ENCODE measurements around the gene ALOXE3.
"Not testable (repeated sequence)": the region's sequence is repeated elsewhere in the genome, so short reads cannot be mapped to it uniquely, and the experiment has no call there.

ALOXE3 gene

GRCh38 chr17:8087952-8088230 lies 30.4 kb downstream of the ALOXE3 start:
- DNase-seq: no peak

- no peak for DNase-seq
These were observed 31.0 kb downstream of the ALOXE3 start, which contains the start of gene ALOX12B for GRCh38 chr17:8087075-8087951. Gene ALOX12B, minus strand, starts transcription at chr17:8087716. Its CDS starts 274 bp downstream, at chr17:8087442.

GRCh38 chr17:8084250-8084649 lies 34.1 kb downstream of the ALOXE3 start:
- no peak for DNase-seq

- no peak for DNase-seq
These were observed 36.0 kb downstream of the ALOXE3 start for GRCh38 chr17:8082292-8082691.

- no peak for DNase-seq
These were observed 36.4 kb downstream of the ALOXE3 start for GRCh38 chr17:8081876-8082275.

GRCh38 chr17:8080799-8081219 lies 37.5 kb downstream of the ALOXE3 start:
- DNase-seq: no peak

- no peak for DNase-seq
These were observed 38.0 kb downstream of the ALOXE3 start for GRCh38 chr17:8080208-8080798.

- peak; percentile 32 for DNase-seq
These were observed 38.8 kb downstream of the ALOXE3 start for GRCh38 chr17:8079291-8080207.

- DNase-seq: not testable (repeated sequence)
These were observed 40.4 kb downstream of the ALOXE3 start for GRCh38 chr17:8077939-8078338.

GRCh38 chr17:8076502-8077266 lies 41.6 kb downstream of the ALOXE3 start:
- no peak for DNase-seq

- no peak for DNase-seq
These were observed 42.6 kb downstream of the ALOXE3 start for GRCh38 chr17:8075574-8076342.

- no peak for DNase-seq
These were observed 43.2 kb downstream of the ALOXE3 start for GRCh38 chr17:8075081-8075480.

GRCh38 chr17:8074554-8074953 lies 43.8 kb downstream of the ALOXE3 start:
- DNase-seq: no peak

- peak; percentile 26 for DNase-seq
These were observed 44.5 kb downstream of the ALOXE3 start for GRCh38 chr17:8073627-8074484.

- no peak for DNase-seq
These were observed 45.4 kb downstream of the ALOXE3 start for GRCh38 chr17:8072729-8073461.

- DNase-seq: no peak
These were observed 46.0 kb downstream of the ALOXE3 start for GRCh38 chr17:8072341-8072728.

GRCh38 chr17:8071496-8071895 lies 46.8 kb downstream of the ALOXE3 start:
- DNase-seq: no peak

GRCh38 chr17:8069587-8069860 lies 48.8 kb downstream of the ALOXE3 start:
- DNase-seq: no peak

- DNase-seq: no peak
These were observed 49.4 kb downstream of the ALOXE3 start for GRCh38 chr17:8068736-8069586.
